CD4-positive, alpha-beta T cell treated with Interleukin-6 for 4 hours (primary cell): ENCODE data around the gene KIF2C.
"Not testable (repeated sequence)": the region's sequence is repeated elsewhere in the genome, so short reads cannot be mapped to it uniquely, and the experiment has no call there.

Source experiments
- DNase-seq: peaks from one replicate; pipeline ENCODE4 v3.0.0-alpha.2; 2020; ENCODE audit warnings: mixed read lengths

The KIF2C gene

GRCh38 chr1:44776730-44777068 is 37.1 kb downstream of the KIF2C start:
- no peak for DNase-seq

- DNase-seq, result no peak
Observed at GRCh38 chr1:44777547-44777946, 37.9 kb downstream of the KIF2C start.

GRCh38 chr1:44777969-44778635 is 38.5 kb downstream of the KIF2C start:
- DNase-seq, result no peak

- no peak for DNase-seq
Observed at GRCh38 chr1:44778705-44779576, 39.3 kb downstream of the KIF2C start.

GRCh38 chr1:44780583-44781121 is 41.0 kb downstream of the KIF2C start:
- DNase-seq, result no peak

DNA sequence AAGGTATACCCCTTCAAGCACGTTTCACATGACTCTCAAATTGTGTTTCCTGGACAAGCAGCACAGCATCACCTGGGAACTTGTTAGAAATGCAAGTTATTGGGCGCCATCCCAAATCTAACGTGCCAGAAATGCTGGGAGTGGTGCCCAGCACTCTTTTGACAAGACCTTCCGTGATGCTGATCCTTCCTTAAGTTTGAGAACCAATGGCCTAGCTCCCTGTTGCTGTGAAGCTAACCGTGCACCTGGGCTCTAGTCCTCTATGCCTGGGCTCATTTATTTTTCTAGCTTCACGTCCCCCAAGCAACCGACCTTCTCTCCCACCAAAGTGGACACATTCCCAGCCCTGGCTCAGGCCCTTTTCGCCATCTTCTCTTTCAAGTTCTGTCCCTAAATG is 44.1 kb downstream of the KIF2C start:
- no peak for DNase-seq

- DNase-seq, result peak; percentile 43
Observed at GRCh38 chr1:44784094-44785028, 44.7 kb downstream of the KIF2C start.

DNA sequence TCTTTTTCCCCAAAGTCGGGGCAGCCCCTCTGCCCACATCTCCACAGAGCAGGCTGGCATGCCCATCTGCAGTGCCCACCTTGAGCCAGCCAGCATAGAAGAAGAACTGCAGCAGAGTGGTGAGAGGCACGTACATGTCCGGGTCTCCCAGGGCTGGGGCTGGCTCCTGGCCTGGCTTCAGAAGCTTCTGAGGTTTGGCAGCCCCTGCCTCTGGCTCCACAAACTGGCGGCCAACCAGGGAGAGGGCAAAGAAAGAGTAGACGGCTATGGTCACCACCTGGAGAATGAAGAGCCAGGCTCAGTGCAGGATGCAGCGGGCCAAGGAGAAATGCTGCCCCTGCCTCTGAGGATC is 45.4 kb downstream of the KIF2C start:
- no peak for DNase-seq

DNA sequence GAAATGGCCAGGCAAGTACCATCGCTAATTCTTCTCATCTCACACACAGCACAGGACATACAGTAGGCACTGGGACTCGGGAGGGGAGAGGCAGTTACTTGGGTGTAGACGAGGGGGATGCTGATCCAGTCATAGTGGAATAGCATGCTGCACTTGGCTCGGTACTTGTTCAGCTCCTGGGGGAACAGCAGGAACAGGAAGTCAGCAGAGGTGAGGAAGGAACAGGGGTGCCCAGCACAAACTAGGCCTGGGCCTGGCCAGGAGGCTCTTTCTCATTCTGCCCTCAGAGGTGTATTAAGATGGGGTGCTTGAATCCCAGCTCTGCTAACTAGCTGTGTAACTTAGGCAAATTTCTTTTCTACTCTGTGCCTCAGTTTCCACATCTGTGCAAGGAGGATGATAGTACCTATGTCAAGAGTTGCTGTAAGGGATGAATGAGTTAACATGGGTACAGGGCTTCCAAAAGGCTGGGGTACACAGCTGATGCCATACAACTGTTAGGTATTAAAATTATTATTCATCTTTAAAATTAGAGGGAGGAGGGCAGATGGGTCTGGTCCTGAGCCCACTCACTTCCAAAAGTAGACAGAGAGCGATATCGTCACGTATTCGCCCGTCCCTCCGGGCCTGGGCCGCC is 46.0 kb downstream of the KIF2C start:
- no peak for DNase-seq

- DNase-seq, result peak; percentile 85
Observed at GRCh38 chr1:44786138-44786840, 46.7 kb downstream of the KIF2C start.

DNA sequence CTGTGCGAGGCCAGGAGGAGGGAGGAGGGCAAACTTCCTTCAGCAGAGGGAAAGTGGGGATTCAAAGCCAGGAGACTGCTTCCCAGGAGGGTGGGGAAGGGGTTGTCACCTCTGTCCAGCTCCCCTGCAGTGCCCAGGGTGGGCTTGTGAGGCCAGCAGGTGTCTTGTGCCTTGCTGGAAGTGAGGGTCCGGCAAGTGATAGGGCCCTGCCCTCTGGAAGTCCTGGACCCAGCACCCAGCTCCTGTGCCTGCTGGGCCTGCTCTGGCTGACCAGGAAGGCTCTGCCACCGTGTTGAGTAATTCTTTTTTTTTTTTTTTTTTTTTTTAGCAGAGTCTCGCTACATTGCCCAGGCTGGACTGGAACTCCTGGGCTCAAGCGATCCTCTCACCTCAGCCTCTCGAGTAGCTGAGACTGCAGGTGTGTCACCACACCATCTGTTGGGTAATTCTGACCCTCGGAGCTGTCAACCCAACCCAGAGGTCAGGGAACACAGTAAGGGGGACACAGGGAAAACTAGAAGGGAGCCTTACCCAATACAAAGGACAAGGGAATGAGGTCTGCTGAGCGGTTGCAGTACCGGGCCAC is 47.3 kb downstream of the KIF2C start:
- DNase-seq, result no peak

GRCh38 chr1:44787506-44787905 is 47.9 kb downstream of the KIF2C start:
- DNase-seq, result no peak

- no peak for DNase-seq
Observed at GRCh38 chr1:44788120-44788860, 48.7 kb downstream of the KIF2C start, which contains the start of gene BEST4. Gene BEST4 (minus strand): TSS chr1:44788170. CDS start chr1:44787705, 465 bp downstream.

GRCh38 chr1:44790968-44791801 is 51.5 kb downstream of the KIF2C start:
- DNase-seq, result no peak

DNA sequence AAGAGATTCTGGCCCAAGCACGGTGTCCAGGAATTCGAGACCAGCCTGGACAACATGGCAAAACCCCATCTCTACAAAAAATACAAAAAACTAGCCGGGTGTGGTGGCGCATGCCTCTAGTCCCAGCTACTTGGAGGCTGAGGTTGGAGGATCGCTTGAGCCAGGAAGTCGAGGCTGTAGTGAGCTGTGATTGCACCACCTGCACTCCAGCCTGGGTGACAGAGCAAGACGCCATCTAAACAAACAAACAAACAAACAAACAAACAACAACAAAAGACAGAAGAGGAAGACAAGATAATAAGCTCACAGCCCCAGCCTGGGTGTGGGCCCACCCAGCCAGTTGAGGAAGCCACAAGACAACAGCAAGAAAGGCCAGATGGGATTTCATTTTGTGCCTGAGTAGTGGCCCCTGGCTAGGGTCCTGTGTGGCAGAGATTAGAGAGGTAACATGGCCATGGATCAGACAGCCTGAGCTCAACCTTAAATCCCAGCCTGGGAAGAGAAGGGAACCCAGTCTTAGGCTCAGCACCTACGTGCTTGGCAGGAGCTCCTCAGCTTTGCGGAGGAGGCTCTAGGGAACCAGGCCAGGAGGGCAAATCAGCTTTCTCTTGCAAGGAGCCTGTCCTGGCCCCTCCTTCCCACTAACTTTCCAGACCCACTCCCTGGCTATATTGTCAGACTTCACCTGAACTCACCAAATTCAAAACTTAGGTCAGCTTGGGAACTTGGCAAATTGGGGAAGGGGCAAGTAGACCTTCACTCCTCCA is 53.3 kb downstream of the KIF2C start:
- DNase-seq, result no peak

DNA sequence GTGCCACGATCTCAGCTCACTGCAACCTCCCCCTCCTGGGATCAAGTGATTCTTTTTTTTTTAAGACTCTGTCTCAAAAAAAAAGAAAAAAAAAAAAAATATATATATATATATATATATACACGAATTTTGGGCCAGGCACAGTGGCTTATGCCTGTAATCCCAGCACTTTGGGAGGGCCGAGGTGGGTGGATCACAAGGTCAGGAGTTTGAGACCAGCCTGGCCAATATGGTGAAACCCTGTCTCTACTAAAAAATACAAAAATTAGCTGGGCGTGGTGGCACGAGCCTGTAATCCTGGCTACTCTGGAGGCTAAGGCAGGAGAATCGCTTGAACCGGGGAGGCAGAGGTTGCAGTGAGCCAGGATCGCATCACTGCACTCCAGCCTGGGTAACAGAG is 58.2 kb downstream of the KIF2C start:
- not testable (repeated sequence) for DNase-seq

DNA sequence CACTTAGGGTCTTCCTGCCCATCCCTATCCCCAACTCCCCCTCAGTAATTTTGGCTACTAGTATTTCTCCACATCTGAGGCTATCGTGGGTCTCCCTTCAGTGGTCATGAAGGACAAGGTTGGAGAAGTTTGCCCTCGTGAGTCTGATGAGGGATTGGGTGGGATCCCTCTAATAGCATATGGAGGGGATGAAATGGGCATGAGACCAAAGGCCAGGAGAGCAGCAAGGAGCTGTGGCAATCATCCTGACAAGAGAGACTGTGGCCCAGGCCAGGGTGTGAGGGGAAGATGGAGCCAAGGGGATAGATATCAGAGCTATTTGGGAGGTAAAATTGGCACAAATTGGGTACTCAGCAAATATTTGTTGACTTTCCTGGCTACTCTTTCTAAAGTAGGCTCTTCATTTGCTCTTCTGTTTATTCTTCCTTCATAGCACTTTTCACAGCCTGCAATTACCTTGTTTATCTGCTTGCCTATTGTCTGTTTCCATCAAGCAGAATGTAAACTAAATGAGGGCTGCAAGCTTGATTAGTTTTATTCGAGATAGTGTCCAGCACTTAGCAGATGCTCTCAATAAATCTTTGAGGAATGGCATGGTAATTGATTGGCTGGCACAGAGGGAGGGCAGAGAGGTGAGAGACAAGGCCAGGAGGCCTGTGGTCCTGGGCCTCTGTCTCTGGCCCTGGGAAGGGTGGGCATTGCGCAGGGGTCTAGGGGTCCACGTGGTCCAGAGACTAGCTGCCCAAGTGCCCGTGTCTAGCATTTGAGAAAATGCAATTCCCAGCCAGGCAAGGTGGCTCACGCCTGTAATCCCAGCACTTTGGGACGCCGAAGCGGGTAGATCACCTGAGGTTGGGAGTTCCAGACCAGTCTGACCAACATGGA is 59.1 kb downstream of the KIF2C start:
- DNase-seq, result no peak
